Neutrophil (primary cell): ENCODE data around the gene RHBDL1.

Source experiments
- H3K27ac ChIP-seq: fragments of 200-600 bp; sonication (generic); 2 replicates; pipeline ENCODE4 v1.5.1; 2016; ENCODE audit warnings: mild to moderate bottlenecking, moderate library complexity
- H3K27me3 ChIP-seq: fragments of 200-600 bp; sonication (generic); 2 replicates; pipeline ENCODE4 v1.6.0; 2016; ENCODE audit warnings: mild to moderate bottlenecking
- H3K36me3 ChIP-seq: fragments of 200-600 bp; sonication (generic); 2 replicates; pipeline ENCODE4 v1.5.1; 2017
- H3K4me1 ChIP-seq, 2 experiments: fragments of 200-600 bp in 1 of 2; sonication (generic) in 1 of 2; 1 replicate in 1 of 2; 2 replicates in 1 of 2; pipeline versions ENCODE4 v1.5.1 to v1.6.1; 2013 to 2016; ENCODE audit warnings: low read depth in 1 of 2, low read length in 1 of 2, mild to moderate bottlenecking in 1 of 2, moderate library complexity in 1 of 2; ENCODE audit not compliant: control insufficient read depth in 1 of 2, insufficient read depth in 1 of 2
- H3K4me3 ChIP-seq, 2 experiments: fragments of 200-600 bp in 1 of 2; sonication (generic) in 1 of 2; 1 replicate in 1 of 2; 2 replicates in 1 of 2; pipeline ENCODE4 v1.5.1; 2013 to 2016; ENCODE audit warnings: low read depth in 1 of 2, low read length in 1 of 2, mild to moderate bottlenecking in 1 of 2, moderate library complexity in 1 of 2
- H3K9me3 ChIP-seq: fragments of 200-600 bp; sonication (generic); 2 replicates; pipeline ENCODE4 v1.5.1; 2016
- CTCF ChIP-seq: fragments of 200-600 bp; sonication (generic); IDR thresholded peaks from 2 replicates; pipeline ENCODE4 v1.5.1; 2016; ENCODE audit warnings: antibody characterized with exemption

Gene RHBDL1

DNA sequence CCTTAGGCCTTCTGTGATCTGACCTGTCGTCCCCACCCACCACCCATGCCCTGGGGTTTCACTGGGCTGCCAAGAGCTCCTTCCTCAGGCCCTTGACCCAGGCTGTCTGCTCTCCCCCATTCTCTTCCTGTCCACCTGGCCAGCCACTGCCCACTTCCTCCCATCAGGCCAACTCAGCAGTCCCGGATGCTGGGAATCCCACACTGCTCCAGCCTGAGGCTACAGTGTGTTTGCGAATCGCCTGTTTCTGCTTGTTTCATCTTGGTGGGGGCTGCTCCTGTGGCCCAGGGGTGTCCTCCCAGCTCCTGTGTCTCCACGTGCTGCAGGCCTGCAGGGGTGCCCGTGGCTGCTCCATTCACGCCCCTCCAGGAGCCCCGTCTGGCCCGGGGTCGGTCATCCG lies 38.6 kb downstream of the RHBDL1 start:
- Histone ChIP-seq H3K4me3 (no peak overlapping the region), H3K9me3 (no peaks in the 10 kb centered on the region), H3K4me1 (peaks cover 9 to 16% of the 10 kb centered on the region in 2 experiments), H3K36me3 (no peaks in the 10 kb centered on the region), H3K27ac (no peak overlapping the region), H3K27me3 (peaks cover 100% of the 10 kb centered on the region)
- TF ChIP-seq CTCF: no peak

GRCh38 chr16:714558-715476 lies 39.3 kb downstream of the RHBDL1 start, which contains the start of gene METRN:
Gene METRN, plus strand, starts transcription at chr16:715118. Its CDS starts 172 bp downstream, at chr16:715290.
- H3K27ac ChIP-seq: no peak within 1 kb of the TSS
- H3K4me3 ChIP-seq: peak within 1 kb of the TSS; percentile 43 to 54
- H3K9me3 ChIP-seq: no peaks in the 10 kb centered on the region
- H3K36me3 ChIP-seq: no peaks in the 10 kb centered on the region
- peaks cover 10 to 16% of the 10 kb centered on the region in 2 experiments for H3K4me1 ChIP-seq
- TF ChIP-seq CTCF: no peak
- peaks cover 100% of the 10 kb centered on the region for H3K27me3 ChIP-seq

DNA sequence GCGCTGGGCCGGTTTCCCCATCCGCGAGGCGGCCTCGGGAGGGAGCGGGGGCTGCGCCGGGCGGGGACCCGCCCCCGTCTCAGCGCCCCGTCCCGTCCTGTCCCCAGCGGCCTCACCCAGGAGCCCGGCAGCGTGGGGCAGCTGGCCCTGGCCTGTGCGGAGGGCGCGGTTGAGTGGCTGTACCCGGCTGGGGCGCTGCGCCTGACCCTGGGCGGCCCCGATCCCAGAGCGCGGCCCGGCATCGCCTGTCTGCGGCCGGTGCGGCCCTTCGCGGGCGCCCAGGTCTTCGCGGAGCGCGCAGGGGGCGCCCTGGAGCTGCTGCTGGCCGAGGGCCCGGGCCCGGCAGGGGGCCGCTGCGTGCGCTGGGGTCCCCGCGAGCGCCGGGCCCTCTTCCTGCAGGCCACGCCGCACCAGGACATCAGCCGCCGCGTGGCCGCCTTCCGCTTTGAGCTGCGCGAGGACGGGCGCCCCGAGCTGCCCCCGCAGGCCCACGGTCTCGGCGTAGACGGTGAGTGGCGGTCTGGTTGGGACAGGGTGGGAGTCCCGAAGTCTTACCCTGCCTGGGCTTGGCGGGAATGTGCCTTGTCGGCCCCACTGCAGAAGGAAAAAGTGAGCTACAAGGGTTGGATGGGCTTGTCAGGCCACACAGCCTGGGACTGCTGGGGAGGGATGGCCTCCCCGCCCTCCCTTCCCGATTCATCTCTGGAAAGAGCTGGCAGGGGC lies 40.2 kb downstream of the RHBDL1 start:
- peaks cover 18 to 24% of the 10 kb centered on the region in 2 experiments for H3K4me1 ChIP-seq
- peaks cover 100% of the 10 kb centered on the region for H3K27me3 ChIP-seq
- H3K27ac ChIP-seq: no peak overlapping the region
- H3K36me3 ChIP-seq: no peaks in the 10 kb centered on the region
- TF ChIP-seq CTCF: no peak
- no peaks in the 10 kb centered on the region for H3K9me3 ChIP-seq
- H3K4me3 ChIP-seq: peak overlapping the region; percentile 43 to 54

DNA sequence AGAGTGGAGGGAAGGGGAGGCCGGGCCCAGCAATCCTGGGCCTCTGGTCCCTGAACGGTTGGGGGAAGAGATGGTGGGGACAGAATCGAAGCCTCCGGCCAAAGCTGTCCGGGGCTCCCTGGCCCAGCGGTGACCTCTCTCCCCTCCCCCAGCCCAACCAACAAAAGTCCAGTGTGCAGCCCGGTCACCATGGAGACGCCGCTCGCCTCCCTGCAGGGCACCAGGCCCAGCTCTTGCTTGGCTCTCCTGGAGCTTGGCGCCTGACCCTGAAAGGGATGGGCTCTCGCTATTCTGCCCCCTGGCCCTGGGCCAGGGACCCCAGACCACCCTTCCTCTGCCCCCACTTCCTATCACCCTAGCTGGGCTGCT lies 40.7 kb downstream of the RHBDL1 start:
- TF ChIP-seq CTCF: no peak
- peaks cover 95% of the 10 kb centered on the region for H3K27me3 ChIP-seq
- no peaks in the 10 kb centered on the region for H3K9me3 ChIP-seq
- no peak overlapping the region for H3K27ac ChIP-seq
- H3K4me1 ChIP-seq: peaks cover 22 to 28% of the 10 kb centered on the region in 2 experiments
- no peaks in the 10 kb centered on the region for H3K36me3 ChIP-seq
- no peak overlapping the region for H3K4me3 ChIP-seq

DNA sequence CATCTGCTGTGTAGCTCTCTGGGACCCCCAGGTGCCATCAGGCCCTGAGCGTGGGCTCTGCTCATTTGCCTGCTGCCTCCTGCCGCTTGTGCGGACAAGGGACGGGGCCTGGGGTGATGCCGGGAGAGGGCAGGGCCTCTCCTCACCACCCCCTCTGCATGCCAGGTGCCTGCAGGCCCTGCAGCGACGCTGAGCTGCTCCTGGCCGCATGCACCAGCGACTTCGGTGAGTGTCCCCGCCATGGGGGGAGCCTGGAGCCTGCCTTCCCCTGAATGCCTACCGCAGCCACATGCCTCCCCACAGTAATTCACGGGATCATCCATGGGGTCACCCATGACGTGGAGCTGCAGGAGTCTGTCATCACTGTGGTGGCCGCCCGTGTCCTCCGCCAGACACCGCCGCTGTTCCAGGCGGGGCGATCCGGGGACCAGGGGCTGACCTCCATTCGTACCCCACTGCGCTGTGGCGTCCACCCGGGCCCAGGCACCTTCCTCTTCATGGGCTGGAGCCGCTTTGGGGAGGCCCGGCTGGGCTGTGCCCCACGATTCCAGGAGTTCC lies 41.4 kb downstream of the RHBDL1 start:
- Histone ChIP-seq H3K36me3 (no peaks in the 10 kb centered on the region), H3K27ac (no peak overlapping the region), H3K4me1 (peaks cover 29 to 35% of the 10 kb centered on the region in 2 experiments), H3K27me3 (peaks cover 88% of the 10 kb centered on the region), H3K4me3 (no peak overlapping the region), H3K9me3 (no peaks in the 10 kb centered on the region)
- TF ChIP-seq CTCF: no peak
